Activated CD4-positive, alpha-beta T cell treated with anti-CD3 and anti-CD28 coated beads for 48 hours (primary cell): ENCODE results near the gene B4GALT6.

ENCODE experiments used
- DNase-seq: peaks from one replicate; pipeline ENCODE4 v3.0.0-alpha.2; 2020

Gene B4GALT6

GRCh38 chr18:31658670-31659575 is 25.5 kb downstream of the B4GALT6 start:
- DNase-seq = peak; percentile 25

GRCh38 chr18:31657823-31658669 is 26.3 kb downstream of the B4GALT6 start:
- DNase-seq = peak; percentile 60

GRCh38 chr18:31656754-31657153 is 27.6 kb downstream of the B4GALT6 start:
- no peak for DNase-seq

- no peak for DNase-seq
Observed at GRCh38 chr18:31655354-31655753, 29.0 kb downstream of the B4GALT6 start.

GRCh38 chr18:31652877-31653276 is 31.5 kb downstream of the B4GALT6 start:
- DNase-seq = no peak

GRCh38 chr18:31652357-31652756 is 32.0 kb downstream of the B4GALT6 start:
- no peak for DNase-seq

GRCh38 chr18:31651369-31651768 is 33.0 kb downstream of the B4GALT6 start:
- DNase-seq = no peak

GRCh38 chr18:31649978-31650719 is 34.2 kb downstream of the B4GALT6 start:
- DNase-seq = no peak

GRCh38 chr18:31649449-31649848 is 34.9 kb downstream of the B4GALT6 start:
- no peak for DNase-seq

- DNase-seq = no peak
Observed at GRCh38 chr18:31648966-31649429, 35.4 kb downstream of the B4GALT6 start.

GRCh38 chr18:31648458-31648857 is 35.9 kb downstream of the B4GALT6 start:
- DNase-seq = no peak

GRCh38 chr18:31647127-31647753 is 37.1 kb downstream of the B4GALT6 start:
- no peak for DNase-seq

- no peak for DNase-seq
Observed at GRCh38 chr18:31646332-31647126, 37.9 kb downstream of the B4GALT6 start.

- DNase-seq = no peak
Observed at GRCh38 chr18:31645411-31645810, 39.0 kb downstream of the B4GALT6 start.

- no peak for DNase-seq
Observed at GRCh38 chr18:31643003-31643402, 41.4 kb downstream of the B4GALT6 start.

- DNase-seq = no peak
Observed at GRCh38 chr18:31637445-31637844, 46.9 kb downstream of the B4GALT6 start.

GRCh38 chr18:31636387-31636786 is 48.0 kb downstream of the B4GALT6 start:
- no peak for DNase-seq

- no peak for DNase-seq
Observed at GRCh38 chr18:31634331-31634713, 50.1 kb downstream of the B4GALT6 start.

GRCh38 chr18:31633392-31634330 is 50.7 kb downstream of the B4GALT6 start:
- DNase-seq = no peak

- no peak for DNase-seq
Observed at GRCh38 chr18:31632356-31632755, 52.0 kb downstream of the B4GALT6 start.
